Stimulated activated CD4-positive, alpha-beta T cell treated with anti-CD3 and anti-CD28 coated beads, Interleukin-1b, Interleukin-23, amount 100 ng/mL, for 24 hours (primary cell): ENCODE data around the gene DGKH.
"Not testable (repeated sequence)": the region's sequence is repeated elsewhere in the genome, so short reads cannot be mapped to it uniquely, and the experiment has no call there.

Experiments used
- DNase-seq, 4 experiments: peaks; one replicate each; pipeline ENCODE4 v3.0.0-alpha.2; 2020; ENCODE audit warnings: low read depth in 4 of 4, low spot score in 1 of 4

Gene DGKH

DNA sequence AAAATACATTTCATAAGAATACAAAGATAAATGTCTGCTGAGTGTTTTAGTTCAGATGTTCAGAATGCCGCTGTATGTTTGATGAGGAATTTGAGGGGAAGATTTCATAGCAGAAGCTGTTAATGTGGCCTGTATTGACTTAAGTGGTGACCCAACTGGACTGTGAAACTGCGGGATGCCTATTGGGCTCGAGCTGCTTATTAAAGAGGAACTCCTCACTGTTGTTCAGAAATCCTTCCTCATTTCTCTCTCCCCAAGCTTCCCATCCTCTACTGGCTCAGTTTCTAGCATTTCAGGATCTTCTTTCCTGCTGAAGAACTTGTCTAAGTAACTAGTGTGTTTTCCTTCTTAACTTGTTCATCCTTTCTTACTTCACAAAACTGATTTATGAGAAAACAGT, 20.4 kb downstream of the DGKH start:
- no peak for DNase-seq

DNA sequence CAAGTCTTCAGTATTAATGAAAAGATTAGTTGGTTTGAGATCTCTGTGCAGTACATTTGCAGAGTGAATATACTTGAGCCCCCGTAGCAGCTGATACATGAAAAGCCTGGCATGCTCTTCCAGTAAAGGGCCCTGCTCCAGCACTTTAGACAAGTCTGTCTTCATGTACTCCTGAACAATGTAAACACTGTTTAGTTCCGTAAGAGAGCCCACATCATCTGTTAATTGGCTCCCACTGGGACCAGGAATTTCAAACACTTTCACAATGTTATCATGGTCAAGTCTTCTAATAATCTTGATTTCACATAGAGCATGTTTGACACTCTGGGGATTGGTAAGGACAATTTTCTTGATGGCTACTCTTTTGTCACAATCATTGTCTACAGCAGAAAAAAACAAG, 22.2 kb downstream of the DGKH start:
- not testable (repeated sequence) for DNase-seq

DNA sequence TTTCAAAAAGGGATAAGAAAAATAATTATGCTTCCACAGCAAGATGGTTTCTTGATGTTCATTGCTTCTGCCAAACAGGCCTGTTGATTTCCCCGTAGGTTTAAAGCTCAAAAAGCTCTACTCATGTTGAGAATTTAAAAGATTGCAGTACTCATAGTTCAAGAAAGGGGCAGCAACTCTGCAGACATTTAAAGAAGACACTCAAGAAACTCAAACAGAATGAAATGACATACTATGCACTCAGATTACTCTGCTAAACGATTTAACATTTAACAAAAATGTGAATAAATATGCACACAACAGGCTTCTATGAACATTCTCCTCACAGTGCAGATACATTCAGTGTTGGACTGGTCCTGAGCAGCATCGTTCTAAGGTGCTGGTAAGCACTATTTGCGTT, 22.7 kb downstream of the DGKH start:
- not testable (repeated sequence) for DNase-seq

DNA sequence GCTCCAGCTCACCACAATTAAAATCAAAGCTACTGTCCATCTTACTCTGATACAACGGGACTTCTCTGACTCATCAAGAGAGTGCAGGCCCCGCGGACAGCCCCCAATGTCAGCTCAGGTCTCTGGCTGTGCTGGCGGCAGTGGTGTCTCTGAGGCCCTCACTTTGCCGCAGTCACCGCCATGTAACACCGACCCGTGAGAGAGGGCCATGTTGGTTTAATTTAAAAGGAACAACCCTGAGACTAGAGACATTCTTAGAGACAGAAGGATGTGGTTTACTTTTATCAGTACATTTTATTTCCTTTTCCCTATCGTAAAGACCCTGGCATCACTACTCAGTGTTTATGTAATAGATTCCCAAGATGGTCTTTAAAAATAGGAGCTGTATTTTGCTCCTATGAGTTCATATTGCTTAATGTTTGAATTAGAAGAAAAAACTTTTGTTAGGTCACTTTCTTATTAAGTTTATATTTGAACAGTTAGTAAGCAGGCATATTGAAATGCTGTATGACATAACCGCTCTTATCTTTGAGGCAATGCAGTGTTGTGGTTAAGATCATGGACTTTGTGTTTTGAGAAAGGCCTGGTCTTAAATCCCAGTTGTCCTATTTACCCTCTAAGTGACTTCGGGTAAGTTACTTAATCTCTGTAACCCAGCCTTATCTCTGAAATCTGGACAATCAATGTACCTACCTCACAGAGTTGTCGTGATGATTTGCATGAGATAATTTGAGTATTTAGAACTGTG, 23.4 kb downstream of the DGKH start:
- DNase-seq = no peak

DNA sequence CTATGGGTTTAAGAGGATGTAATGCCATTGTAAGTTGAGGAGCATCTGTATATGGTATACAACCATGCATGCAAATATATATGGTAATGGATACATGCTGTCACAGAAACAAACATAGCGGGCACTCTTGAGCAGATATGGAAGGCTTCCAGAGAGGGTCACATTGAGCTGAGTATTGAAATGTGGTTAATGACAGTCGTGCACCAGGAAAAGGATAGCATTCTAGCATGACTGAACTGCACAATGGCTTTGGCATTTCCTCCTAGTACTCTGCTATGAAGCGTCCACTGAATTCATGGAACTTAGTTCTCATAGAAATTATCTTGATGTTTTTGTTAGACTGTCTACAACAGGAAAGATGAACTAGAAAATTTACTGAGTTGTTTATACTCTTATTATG, 25.2 kb downstream of the DGKH start:
- no peak for DNase-seq

DNA sequence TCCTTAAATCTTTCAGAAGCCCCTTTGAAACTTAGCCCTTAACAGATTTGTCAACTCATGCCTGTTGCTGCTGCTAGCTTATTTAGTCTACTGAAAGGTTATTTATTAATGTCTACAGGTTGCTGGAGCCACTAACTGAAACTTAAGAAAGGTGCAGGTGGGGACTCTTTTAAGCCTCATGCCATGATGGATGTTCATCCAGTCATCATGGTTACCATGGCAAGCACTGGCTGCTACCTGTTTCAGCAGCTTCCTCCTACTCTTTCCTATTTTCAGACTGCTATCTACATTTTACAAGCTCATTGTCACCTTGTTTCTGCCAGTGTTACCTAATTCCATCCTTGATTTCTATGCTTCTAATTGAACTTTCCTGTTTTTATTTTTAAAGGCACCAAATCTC, 27.1 kb downstream of the DGKH start:
- DNase-seq = no peak

DNA sequence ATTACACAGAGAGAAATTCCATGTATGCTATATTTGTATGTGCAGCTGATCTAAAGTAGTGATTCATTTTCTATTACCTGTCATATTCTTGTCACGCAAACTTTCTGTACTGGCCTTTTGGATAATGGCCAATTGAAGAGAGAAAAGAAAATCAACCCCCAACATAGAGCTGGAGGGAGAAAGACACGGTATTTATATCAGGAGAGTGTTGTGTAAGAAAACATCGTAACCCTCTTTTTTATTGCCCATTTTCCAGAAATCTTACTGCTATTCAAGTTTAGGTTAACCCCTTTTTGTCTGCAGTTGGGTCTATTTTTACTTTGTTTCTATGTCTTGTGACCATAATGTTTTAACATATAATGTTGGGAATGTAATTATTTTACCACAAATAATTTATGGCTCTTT, 27.9 kb downstream of the DGKH start:
- DNase-seq = no peak

DNA sequence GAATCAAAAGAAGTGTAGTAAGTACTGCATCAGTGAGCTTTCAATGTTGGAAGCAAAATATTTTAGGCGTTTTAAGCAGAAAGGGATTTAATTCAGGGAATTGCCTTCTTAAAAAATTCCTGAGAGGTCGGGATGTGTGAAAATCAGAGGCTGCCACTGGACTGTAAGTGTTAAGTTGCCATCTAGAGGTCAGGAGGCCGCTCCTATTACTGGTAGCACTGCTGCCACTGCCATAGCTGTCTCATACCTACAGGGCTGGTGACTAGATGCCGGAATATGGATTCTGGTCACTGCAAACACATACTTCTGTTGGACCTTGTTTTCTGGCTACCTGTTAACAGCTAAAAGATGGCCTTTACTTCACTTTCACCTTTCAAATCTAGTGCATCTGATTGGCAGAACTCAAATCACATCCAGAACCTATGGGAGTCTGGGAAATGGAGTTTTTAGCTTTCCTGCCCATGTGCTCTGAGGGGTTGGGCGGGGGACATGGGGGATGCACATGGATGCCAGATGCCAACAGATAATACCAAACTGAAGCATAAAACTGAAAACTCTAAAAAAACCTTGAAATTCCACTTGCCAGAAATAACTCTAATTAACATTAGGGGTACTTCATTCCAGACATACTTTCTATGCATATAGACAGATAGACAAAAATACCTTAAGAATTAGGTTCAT, 29.8 kb downstream of the DGKH start:
- DNase-seq = no peak

DNA sequence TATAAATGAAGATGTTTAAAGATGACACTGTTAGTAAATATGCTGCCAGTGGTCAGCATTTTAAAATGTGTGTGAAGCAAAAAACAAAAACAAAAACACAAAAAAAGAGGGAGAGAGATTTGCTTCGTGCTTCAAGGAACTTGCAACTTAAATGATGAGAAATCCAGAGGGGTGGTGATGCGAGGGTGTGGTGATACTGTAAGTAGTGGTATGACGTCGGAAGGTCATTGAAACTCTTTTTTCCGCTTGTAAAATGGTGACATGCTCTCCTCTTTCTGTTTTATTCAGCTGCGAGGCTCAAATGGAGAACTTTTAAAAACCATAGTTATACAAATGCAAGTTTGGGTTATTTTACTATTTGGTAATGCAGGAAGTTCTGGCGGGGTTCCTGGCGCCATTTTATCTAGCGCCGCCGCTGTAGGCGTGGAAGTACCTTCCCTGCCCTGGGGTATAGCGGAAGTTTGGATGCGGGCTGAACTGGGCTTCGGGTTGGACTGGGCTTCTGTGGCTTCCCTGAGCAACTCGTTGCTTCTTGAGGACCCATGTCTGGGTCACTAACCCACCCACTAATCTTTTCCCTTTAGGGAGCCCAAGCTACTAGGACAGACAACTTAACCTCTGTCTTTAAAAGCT, 34.8 kb downstream of the DGKH start:
- DNase-seq = no peak

DNA sequence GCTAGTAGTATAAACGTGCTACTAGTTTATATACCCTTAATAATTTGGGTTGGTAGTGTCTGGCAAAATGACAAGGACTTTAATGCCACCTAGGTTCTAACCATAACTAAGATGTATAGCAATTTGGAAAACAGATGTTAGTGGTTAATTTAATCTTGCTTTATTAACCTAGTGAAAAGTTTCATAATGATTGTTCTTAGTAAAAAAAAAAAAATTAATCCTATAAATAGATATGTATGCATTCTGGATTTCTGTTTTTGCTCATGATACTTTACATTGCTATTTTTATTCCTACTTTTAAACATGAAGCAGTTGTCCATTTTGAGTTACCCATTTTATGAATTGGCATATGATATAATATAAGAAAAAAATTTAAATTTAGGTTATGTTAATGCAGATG, 36.3 kb downstream of the DGKH start:
- DNase-seq = no peak

DNA sequence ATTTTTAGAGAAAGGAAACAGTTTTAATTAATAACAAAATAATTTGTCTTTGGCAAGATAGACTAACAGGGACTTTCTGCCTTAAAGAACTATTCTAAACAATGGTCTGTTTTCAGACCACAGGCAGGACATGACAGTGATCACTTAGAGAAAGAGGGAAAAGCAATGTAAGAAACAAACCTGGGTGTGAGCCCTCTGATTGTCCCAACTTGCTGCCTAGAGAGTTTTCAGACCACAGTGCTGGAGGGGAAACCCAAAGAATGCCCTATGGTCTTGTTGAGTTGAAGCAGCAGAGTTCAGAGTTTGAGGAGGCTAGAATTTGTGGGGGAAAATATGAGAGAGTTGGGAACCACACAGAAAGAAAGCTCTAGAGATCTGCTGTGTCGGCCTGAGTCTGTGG, 38.1 kb downstream of the DGKH start:
- no peak for DNase-seq

DNA sequence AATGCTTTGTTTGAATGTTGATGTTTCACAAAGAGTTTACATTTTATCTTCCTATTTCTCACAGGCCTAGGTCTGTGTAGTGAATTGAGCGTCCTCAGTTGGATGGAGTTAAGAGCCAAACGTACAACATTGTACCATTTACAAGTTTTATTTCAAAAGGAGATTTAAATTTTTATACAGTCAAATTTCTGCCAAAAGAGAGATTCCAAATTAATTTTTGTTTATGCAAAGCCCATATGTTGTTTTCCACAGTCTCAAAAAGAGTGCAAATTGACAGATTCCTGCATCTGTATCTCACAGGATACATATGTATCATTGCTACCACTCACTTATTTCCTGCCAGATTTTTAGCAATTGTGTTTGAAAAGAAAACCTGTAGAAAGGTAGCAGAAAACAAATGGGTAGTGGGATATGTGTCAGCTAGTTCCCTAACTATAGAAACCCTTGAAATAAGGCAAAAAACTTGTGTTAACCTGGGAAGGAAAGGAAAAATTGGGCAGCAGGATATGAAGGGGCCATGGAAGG, 46.1 kb downstream of the DGKH start:
- DNase-seq = no peak

DNA sequence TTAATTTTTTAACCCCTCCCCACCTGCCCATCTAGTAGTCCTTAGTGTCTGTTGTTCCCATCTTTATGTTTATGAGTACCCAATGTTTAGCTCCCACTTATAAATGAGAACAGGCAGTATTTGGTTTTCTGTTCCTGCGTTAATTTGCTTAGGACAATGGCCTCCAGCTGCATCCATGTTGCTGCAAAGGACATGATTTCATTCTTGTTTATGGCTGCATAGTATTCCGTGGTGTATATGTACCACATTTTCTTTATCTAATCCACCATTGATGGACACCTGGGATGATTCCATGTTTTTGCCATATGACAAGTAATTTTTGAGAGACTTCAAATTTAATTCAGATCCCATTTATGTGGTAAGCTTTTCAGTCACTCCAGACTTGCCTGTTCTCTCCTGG, 47.8 kb downstream of the DGKH start:
- DNase-seq = not testable (repeated sequence)

DNA sequence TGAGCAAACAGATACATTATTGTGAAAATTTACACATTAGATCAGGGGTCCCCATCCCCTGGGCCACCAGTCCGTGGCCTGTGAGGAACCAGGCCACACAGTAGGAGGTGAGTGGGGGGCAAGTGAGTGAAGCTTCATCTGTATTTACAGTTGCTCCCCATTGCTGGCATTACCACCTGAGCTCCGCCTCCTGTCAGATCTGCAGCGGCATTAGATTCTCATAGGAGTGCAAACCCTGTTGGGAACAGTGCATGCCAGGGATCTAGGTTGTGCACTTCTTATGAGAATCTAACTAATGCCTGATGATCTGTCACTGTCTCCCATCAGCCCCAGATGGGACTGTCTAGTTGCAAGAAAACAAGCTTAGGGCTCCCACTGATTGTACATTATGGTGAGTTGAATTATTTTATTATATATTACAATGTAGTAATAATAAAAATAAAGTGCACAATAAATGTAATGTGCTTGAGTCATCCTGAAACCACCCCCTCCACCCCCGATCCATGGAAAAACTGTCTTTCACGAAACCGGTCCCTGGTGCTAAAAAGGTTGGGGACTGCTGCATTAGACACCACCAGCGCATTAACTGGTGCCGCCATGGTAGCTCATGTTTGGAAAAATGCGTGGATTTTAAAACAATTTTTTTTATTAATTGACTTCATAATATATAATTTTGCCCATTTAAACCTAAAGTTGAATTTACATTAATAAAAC, 51.7 kb downstream of the DGKH start:
- DNase-seq = no peak

DNA sequence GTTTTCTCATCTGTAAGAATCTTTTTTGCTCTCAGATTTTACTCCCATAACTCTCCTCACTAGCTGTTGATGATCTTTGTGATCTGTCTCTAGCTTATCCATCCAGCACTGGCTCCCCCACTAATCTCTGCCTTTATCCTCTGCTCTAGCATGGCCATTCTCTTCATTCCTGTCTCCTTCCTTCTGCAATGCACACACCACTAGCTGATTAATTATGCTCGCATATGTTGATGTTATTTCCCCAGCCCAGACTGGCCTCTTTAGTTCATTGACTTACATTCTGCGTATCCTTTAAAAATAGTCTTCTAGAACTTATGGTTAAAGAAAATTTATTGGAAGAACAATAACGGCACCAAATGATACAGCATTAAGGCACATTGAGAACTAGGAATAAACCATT, 52.5 kb downstream of the DGKH start:
- DNase-seq = no peak

DNA sequence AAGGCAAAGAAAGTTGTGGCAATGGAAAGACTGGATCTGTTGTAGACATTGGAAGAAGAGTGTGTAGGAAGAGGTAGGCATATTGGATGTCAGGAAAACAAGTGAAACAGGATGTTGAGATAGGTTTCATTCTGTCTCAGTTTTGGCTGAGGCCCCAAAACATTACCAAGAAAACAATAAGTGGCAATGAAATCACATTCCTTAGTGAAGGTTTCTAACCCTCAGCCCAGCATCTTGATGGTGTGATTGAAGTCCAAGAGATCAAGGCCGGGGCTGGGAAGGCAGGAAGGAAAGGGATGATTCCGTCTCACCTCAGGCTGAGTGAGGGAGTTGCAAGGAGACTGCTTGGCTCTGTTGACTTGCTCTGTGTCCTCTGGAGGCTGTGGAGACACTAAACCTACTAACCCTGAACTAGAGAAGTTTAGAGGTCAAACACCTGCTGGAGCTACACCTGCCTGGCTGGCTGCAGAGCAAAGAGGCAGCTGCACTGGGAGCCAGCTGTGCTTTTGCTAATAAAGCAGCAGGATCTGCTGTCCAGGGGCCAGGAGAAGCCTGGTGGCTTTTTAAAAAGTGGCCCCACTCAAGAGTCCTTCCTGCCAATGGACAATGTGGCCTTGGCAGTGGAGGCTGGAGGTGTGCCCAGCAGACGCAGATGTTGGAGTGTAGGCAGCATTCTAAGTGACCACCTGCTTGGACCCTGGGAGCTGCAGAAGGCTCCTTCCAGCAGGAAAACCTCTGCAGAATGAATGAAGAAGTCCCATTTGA, 53.6 kb downstream of the DGKH start:
- DNase-seq = no peak

DNA sequence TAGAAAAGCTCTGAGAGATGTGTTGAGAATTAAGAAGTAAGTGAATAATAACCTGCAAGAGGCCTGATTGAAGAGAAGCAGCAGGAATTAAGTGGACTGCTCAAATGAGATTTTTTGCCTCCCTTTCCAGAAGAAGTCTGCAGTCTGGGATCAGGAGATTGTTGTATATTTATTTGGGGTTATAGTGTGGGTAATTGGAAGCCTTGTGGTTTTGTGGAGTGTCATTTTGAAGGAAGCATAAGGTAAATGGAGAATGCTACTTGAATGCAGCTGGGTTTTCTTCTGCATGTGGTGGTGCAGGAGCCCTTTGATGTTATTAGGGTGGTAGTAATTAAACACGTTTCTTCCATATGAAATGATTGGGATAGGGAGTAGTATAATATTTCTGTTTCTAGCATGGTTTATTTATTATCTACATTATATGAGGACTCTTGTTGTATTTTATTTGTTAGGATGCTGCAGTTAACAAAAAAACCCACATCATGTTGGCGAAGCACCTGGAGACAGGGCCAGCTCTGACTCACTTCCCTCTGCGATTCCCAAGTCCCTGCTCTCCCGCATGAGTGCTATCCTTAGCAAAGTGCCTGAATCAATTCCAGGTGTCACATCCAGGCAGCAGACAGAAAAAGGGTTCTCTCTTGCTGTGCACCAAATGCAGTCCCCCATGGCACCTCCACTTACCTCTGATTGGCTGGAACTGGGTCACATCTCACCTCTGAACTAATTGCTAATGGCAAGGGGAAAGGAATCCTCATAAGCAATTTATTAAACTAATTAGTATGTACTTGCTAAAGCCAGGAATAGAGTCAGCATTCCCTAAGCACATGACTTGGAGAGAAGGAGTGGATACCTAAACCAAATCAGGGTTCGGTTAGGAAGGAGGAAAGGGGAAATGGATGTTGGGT, 54.8 kb downstream of the DGKH start:
- DNase-seq = no peak

DNA sequence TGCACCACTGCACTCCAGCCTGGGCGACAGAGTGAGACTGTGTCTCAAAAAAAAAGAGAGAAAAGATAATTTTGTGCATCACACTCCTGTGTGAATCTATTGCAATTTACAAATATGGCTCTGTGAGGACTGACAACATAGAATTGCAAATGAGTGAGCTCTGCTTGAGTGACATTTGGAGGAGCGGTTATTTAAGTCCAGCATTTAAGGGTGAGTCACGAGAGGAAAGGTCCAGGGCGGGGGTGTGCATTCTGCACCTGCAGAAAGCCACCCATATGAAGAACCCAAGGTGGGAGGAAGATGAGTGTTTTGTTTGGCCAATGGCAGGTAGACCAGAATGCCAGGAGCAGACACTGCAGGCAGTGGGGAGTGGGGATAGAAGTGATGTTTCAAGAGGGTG, 58.5 kb downstream of the DGKH start:
- no peak for DNase-seq

DNA sequence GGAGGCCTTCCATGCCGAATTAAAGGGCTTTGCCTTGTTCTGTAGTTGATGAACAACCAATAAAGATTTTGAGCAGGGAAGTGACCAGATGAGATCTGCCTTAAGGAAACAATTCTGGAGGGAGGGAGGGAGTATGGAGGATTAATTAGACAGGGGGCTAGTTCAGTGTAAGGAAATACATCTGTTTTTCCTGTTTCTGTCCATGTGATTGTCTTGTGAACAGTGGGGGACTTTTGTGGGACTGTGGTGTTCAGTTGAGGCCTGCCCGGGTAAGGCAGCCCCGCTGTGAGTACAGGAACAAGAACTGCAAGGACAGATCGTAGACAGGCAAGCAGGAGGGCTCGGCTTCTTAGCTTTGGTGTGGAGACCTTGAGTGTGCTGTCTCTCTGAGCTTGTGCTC, 59.0 kb downstream of the DGKH start:
- DNase-seq = no peak

DNA sequence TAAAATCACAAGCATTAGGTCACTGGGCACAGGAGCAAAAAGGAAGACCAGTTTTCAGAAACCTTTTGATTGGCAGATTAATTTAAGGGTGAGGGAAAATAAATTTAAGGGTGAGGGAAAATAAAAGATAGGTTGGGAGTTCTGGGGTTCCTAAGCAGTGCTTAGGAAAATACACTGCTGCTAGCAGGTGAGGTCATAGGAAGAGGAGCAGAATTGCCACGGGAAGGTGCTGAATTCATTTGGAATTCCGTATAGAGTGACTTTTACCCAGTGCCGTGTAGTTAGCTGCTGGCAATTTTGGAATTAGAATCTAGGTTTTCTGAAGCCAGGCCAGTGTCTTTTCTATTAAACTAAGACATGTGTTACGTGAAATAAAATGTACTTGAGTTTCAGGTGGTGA, 59.8 kb downstream of the DGKH start:
- no peak for DNase-seq
